Pancreas (tissue), 10 donors: Measurements from ENCODE around the gene SND1. TPM values are rescaled to one million over a fixed set of nuclear protein-coding genes. Genes with fewer than 3 reads are reported as not detected.
A peak's percentile ranks its signal among the peaks of the same experiment; 100 is the strongest.

Experiments
- ATAC-seq, 4 donors: fragments of 200-7000 bp; cut with Tn5 transposase; one replicate each; pipeline versions ENCODE4 v1.8.0 to v1.9.1; 2020; ENCODE audit warnings: mild to moderate bottlenecking in 4 of 4, moderate library complexity in 4 of 4
- DNase-seq, 6 donors: peaks; one replicate each; pipeline ENCODE4 v3.0.0-alpha.2; 2020
- FAIRE-seq: peaks from 2 replicates; lab custom pipeline; 2012; peaks lifted over from hg19 to GRCh38; lab: Jason Lieb, UNC
- H3K27ac ChIP-seq, 4 donors: fragments of 200-600 bp; sonication (generic); 1 replicate in 3 of 4; 2 replicates in 1 of 4; pipeline versions ENCODE4 v1.5.0 to v1.8.0; 2020
- H3K27me3 ChIP-seq, 4 donors: fragments of 200-600 bp; one replicate each; pipeline ENCODE4 v1.8.0; 2021
- H3K36me3 ChIP-seq, 3 donors: fragments of 200-600 bp; sonication (generic) in 1 of 3; one replicate each; pipeline versions ENCODE4 v1.5.0 to v1.8.0; 2020 to 2021
- H3K4me1 ChIP-seq, 3 donors: fragments of 200-600 bp; one replicate each; pipeline ENCODE4 v1.8.0; 2021
- H3K4me3 ChIP-seq, 4 donors: fragments of 200-600 bp; sonication (generic) in 2 of 4; one replicate each; pipeline versions ENCODE4 v1.5.0 to v1.8.0; 2020 to 2021
- H3K9me3 ChIP-seq, 4 donors: fragments of 200-600 bp; one replicate each; pipeline ENCODE4 v1.8.0; 2021
- CTCF ChIP-seq, 4 donors: fragments of 200-600 bp; sonication (generic) in 3 of 4; IDR thresholded peaks; one replicate each; pipeline versions ENCODE4 v1.5.0 to v1.8.0; 2021; ENCODE audit warnings: antibody characterized with exemption in 4 of 4
- WGBS, 2 donors: extraction: QIAGEN DNeasy Blood & Tissue Kit; methylation state at CpG; one replicate each; pipeline ENCODE4 v1.1.7; 2013; 5-methylcytosine and 5-hydroxymethylcytosine counted together
- intact Hi-C, 3 donors: fragments of 100-400 bp; cut with DNase I; formaldehyde crosslinking; loops; one replicate each; pipeline versions ENCODE4 v1.11.1 to v1.14.2; 2022
- polyA plus RNA-seq, 2 donors: library from polyadenylated mRNA; stranded (reverse); fragments of 200-250 nt; gene quantifications; one replicate each; pipeline ENCODE4 v1.2.3, GENCODE V29; 2013
- total RNA-seq, 6 donors: library from RNA; stranded (reverse); fragmentation: NEBNext Ultra II Directional in 4 of 6; extraction: Animal tissue kit (Norgen Biotek cat#: 25700) in 4 of 6; gene quantifications; one replicate each; pipeline versions ENCODE4 v1.2.1 to v1.2.4, GENCODE V29; 2021 to 2023
- donor health status: healthy with polysubstance abuse.
- donor health status: DM: no; HTN: no; CAD: no; lungs with moderate emphysema.
- donor health status: DM: no; HTN: no; CAD: no.
- donor health status: control.
- donor health status: control.
- donor health status: Bipolar disorder and iron deficiency.
- donor health status: DM: yes; HTN: yes; CAD: no.
- donor health status: DM: no; HTN: no; CAD: no.
- donor health status: DM: no; HTN: no; CAD: no.
- donor health status: DM: yes; HTN: yes; CAD: no.

SND1 gene
- total and polyA plus RNA-seq, 8 donors, result 84.1 to 308 (median 225) TPM

- WGBS, 2 donors, result 84 to 87% methylated on average over 2 of the region's 2 CpGs
- H3K27ac ChIP-seq, result no peak overlapping the region
- H3K4me3 ChIP-seq, result no peak overlapping the region
- FAIRE-seq (no peak), DNase-seq (no peak), ATAC-seq (no peak)
- no peak for TF ChIP-seq CTCF (IDR thresholded peaks at IDR 0.05)
- no peaks in the 10 kb centered on the region for H3K27me3 ChIP-seq
- no peaks in the 10 kb centered on the region for H3K9me3 ChIP-seq
- no peaks in the 10 kb centered on the region for H3K36me3 ChIP-seq
- H3K4me1 ChIP-seq, result peaks cover 0 to 5% (median 0%) of the 10 kb centered on the region in 3 donors
- intact Hi-C loops, result loop anchor here in 1 of 3 donors (5.0 kb wide), 1 partner anchor 131 kb away; no protein-coding TSS in a partner anchor
Measured at GRCh38 chr7:127998671-127999070, 346.7 kb downstream of the SND1 start.

- Histone ChIP-seq H3K36me3 (no peaks in the 10 kb centered on the region), H3K4me3 (no peak overlapping the region), H3K27me3 (no peaks in the 10 kb centered on the region), H3K27ac (no peak overlapping the region), H3K9me3 (no peaks in the 10 kb centered on the region), H3K4me1 (peaks cover 0 to 19% (median 3%) of the 10 kb centered on the region in 3 donors)
- DNase-seq (no peak), FAIRE-seq (no peak), ATAC-seq (peak in 1 of 4 donors; percentile 17)
- intact Hi-C loops, result no loop called here
- 100% methylated on average over 1 of the region's 1 CpG for WGBS, 2 donors
- no peak for TF ChIP-seq CTCF (IDR thresholded peaks at IDR 0.05)
Measured at GRCh38 chr7:128000048-128000447, 348.1 kb downstream of the SND1 start.

GRCh38 chr7:128000854-128001265, 348.9 kb downstream of the SND1 start:
- 74 to 75% methylated on average over 6 of the region's 6 CpGs for WGBS, 2 donors
- Histone ChIP-seq H3K4me1 (peaks cover 4 to 27% (median 8%) of the 10 kb centered on the region in 3 donors), H3K4me3 (no peak overlapping the region), H3K9me3 (no peaks in the 10 kb centered on the region), H3K36me3 (no peaks in the 10 kb centered on the region), H3K27ac (no peak overlapping the region), H3K27me3 (no peaks in the 10 kb centered on the region)
- DNase-seq (no peak), FAIRE-seq (no peak), ATAC-seq (peak in 2 of 4 donors; percentile 13 to 32)
- no peak for TF ChIP-seq CTCF (IDR thresholded peaks at IDR 0.05)
- intact Hi-C loops, result no loop called here

- intact Hi-C loops, result no loop called here
- FAIRE-seq (no peak), ATAC-seq (peak in 1 of 4 donors; percentile 31), DNase-seq (no peak)
- no peak for TF ChIP-seq CTCF (IDR thresholded peaks at IDR 0.05)
- 91 to 95% methylated on average over 3 of the region's 3 CpGs for WGBS, 2 donors
- H3K4me1 ChIP-seq, result peaks cover 6 to 37% (median 8%) of the 10 kb centered on the region in 3 donors
- H3K36me3 ChIP-seq, result no peaks in the 10 kb centered on the region
- H3K4me3 ChIP-seq, result no peak overlapping the region
- no peaks in the 10 kb centered on the region for H3K27me3 ChIP-seq
- no peak overlapping the region for H3K27ac ChIP-seq
- no peaks in the 10 kb centered on the region for H3K9me3 ChIP-seq
Measured at GRCh38 chr7:128003167-128003566, 351.2 kb downstream of the SND1 start.

GRCh38 chr7:128003787-128004186, 351.8 kb downstream of the SND1 start:
- peaks cover 6 to 37% (median 8%) of the 10 kb centered on the region in 3 donors for H3K4me1 ChIP-seq

More at GRCh38 chr7:128003787-128004186, 351.8 kb downstream of the SND1 start:
- WGBS, 2 donors, result 74 to 77% methylated on average over 2 of the region's 2 CpGs
- intact Hi-C loops, result no loop called here
- Histone ChIP-seq H3K27ac (no peak overlapping the region), H3K36me3 (no peaks in the 10 kb centered on the region), H3K9me3 (no peaks in the 10 kb centered on the region), H3K4me3 (no peak overlapping the region), H3K27me3 (no peaks in the 10 kb centered on the region)
- no peak for TF ChIP-seq CTCF (IDR thresholded peaks at IDR 0.05)
- DNase-seq, result no peak
- no peak for FAIRE-seq
- ATAC-seq, result peak in 1 of 4 donors; percentile 29
